Cortex of kidney (tissue), 1 donor: ENCODE results near the gene FTO.

Source experiments
- DNase-seq: peaks from one replicate; lab custom pipeline; 2025; lab: John Stamatoyannopoulos, UW

FTO gene

DNA sequence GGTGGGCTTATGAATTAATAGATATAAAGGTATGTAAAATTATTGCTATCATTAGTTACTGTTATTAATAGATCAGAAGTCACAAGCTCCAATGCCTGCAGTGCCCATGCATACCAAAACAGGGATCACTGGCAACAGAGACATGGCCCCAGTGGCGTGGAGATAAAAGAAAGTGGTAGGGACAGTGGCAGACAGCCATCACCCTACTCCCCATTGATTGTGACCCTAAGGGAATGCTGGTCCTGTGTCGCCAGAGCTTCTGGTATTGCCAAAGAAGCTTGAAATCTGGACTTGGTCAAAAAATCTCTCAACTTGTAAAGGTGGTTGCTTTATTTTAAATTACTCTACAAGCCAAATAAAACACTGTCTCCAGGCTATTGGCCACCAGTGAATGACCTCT lies 303.5 kb downstream of the FTO start:
- DNase-seq, result no peak

DNA sequence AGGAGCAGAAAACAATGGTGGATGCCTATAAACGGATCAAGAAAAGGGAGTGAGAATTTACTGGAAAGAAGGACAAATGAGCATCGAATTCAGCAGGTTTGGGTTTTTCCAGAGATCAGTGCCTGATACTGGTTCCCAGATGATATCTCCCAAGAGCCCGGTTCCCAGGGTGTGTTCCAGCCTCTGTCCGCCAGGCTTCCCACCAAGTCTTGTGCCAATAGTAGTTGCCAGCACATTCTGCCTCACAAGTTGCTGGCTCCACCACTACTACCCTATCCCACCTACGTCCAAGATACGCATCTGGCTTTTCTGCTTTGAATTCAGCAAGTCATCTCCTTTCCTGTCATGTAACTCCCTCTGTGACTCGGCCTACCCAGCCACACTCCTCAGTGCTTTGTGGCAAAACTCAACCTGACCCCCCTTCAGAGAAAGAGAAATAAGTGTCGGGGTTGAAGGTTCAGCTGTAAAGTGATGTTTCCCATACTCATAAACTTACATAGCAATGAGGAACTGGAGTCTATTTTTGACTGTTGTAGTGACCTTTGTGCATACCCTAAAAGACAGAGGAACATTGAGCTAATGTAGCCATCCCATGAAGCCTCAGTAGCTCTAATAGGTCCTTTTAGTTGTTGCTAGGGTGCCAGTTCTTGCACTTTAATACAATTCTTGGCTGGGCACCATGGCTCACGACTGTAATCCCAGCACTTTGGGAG lies 305.7 kb downstream of the FTO start:
- no peak for DNase-seq

DNA sequence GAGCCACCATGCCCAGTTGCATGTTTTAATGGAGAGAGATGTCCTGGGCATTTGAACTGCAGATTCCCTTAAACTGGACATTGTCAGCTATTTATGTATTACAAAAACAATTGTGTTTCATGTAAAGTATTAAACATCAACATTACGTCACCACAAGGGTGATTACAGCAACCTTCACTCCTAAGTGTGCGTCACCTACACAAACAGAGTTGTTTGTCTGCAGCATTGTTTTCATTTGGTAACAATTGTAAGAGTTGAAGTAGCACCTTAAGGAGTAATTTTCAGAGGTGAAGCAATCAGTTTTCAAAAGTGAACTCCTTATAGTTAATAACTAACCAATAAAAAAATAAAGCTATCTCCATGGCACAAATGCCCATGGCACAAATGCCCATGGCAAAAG lies 311.2 kb downstream of the FTO start:
- no peak for DNase-seq

DNA sequence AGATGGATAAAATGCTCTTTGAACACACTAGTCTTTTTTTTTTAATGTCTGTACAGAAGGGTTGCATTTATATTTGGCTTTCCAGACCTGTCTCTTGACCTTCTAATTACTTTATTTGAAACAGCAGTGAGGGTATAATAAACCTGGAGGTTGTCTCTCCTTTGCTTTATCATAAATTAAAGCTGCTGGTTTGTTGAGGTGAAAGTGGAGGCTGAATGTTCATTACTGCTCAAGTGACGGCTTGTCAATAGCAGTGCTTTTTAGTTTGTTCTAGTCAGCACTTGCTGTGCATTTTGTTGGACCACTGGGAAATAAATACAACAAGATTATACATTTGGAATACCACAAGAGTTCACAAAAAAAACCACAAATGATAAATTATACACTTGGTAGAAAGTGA lies 318.4 kb downstream of the FTO start:
- DNase-seq, result no peak

DNA sequence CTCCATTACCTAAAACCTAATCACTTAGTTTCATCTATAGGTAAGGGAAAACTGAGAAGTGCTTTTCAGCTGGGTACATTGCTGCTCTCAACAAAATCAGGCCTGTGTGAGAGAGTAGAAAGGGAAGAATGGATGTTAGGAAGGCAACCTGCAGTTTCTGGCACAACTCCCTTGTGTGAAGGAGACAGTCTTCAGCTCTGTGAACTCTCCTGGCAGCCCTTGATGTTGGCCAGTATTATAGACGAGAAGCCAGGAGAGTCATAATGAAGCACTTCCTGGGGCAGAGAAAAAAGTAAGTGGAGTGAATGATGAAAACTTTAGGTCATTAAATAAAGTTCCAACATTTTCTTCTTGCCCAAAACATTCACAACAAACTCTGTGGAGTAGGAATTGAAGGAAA lies 322.5 kb downstream of the FTO start:
- DNase-seq, result no peak

DNA sequence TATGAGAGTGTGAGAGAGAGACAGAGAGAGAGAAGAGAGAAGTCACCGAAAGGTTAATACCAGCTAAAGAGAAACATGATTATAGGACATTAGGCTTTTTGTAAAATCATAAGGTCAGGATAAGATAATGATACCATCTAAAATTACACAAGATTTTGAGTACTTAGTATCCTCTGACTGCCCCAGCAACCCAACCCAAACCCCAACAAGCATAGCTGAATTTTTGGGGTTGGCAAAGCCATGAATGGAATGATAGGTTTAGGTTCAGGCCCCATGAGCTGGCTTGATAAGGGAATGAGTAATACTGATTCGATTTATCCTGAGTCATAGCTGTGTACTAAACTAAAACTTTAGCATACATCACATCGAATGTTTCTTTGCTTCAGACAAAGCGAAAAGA lies 323.1 kb downstream of the FTO start:
- DNase-seq, result no peak

DNA sequence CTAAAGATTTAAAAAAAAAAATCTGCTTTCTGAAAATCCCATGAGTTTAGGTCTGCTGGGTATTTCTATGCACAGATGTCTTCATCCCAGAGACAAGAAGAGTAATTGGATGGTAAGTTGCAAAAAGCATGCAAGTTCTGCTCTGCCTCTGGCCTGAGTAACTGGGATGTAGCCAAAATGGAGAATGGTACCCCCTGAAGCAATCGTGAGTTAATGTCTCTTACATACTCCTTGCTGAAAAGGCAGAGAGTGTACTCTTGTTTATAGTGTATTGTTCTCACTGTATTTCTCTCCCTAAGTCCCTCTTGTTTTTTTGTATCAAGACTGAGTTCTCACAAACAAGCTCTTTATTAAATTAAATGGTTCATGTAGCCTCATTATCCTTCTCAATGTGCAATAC lies 323.6 kb downstream of the FTO start:
- no peak for DNase-seq

DNA sequence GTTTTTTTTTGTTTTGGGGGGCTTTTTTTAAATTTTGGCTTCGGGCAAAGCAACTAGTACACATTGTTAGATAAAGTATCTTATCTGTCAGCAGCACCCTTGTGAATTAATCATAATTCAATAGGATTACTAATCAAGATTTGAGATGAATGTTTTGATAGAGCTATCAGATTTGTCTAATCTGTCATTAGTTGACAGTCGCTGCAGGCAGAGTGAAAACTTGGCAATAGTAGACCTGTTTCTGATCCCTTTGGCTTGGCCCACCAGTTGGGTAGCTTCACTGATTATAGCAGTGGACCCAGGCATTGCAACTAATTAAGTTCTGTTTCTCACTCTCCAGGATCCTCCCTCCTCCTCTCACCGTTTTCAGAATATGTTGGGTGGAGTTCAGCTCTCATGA lies 324.0 kb downstream of the FTO start:
- no peak for DNase-seq

DNA sequence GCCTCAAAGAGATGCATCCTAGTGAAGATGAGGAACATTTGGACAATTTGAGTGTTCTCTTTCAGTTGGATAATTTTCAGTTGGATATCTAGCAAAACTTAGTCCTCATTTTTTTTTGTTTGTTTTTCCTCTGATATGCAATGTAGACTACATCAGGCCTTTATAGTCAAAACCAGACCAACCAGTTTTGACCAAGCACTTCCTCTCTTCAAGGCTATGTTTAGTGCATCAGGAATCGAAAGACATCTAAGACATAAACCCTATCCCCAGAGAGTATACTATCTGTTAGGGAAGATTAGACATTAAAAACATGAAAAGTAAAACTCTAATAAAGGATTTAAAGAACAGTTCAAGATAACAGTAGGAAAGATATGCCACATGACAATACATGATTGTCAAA lies 326.5 kb downstream of the FTO start:
- no peak for DNase-seq

DNA sequence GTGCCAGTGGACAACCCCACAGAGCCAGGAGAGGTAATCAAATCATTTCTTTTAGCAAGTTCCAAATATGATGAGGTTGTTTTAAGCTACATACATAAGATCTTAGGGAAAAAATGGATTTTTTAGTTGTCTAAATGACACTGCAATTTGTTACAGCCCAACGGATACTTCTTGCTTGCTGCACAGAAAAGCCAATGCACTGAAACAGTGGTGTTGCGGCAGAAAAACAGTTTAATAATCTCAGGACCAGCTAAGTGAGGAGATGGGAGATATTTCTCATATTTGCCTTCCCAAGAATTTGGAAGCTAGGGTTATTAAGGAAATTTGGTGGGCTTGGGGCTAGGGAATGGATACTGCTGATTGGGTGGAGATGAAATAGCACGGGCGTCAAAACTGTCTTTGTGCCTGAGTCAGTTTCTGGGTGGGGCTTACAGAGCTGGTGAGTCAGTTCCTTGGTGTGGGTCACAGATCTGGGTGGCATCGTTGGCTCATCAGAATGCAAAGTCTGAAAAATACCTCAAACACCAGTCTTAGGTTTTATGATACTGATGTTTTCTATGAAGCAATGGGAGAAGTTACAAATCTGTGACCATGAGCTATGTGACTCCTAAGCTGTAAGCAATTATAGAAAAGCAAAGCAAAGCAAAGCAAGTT lies 327.3 kb downstream of the FTO start:
- DNase-seq, result no peak

DNA sequence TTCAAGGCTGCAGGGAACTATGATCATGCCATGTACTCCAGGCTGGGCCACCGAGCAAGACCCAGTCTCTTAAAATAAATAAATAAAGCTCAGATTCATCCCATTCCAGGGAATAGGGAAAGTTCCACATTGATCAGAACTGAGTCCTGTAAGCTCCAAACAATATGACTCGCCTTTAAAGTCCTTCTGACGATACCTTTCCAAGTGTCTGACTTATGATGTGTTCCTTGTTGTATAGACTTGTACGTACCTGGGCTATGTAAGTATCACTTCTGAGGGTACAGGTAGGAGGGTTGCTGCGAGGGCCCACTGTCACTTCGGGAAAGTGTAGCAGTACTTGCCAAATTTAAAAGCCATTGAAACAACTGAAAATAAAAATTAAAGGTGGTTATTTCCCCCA lies 329.8 kb downstream of the FTO start:
- no peak for DNase-seq

DNA sequence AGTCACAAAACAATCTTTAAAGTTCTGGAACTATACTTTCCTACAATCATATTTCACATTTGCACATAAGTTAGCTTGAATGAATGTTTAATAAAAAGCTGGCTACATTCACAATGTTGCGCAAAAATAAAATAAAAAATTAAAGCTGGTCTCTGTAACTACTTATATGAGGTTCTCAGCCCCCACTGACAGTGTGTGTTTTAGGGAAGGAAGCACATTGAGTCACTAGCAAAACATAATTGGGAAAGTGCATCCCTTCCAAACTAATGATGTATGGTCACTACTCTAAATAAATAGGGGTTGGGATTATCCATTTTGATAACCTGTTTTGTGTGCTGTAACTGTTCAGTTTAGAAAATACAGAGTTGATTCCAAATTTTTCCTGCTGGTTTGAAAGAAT lies 330.7 kb downstream of the FTO start:
- DNase-seq, result no peak

DNA sequence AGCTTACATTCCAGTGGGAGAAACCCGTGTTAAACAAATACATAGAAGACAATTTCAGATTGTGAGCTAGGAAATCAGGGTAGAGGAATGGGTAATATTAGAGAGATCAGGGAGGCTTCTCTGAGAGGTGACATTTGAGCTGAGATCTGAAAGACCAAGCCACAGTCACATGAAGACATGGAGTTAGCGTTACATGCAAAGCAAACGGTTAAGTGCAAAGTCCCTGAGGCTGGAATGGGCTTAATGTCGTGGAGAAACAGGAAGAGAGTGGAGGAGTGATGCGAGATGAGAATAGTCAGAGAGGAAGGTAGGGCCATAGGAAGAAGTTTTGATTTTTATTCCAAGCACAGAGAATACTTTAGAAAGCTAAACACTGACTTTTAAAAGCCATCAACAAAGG lies 336.5 kb downstream of the FTO start:
- no peak for DNase-seq

DNA sequence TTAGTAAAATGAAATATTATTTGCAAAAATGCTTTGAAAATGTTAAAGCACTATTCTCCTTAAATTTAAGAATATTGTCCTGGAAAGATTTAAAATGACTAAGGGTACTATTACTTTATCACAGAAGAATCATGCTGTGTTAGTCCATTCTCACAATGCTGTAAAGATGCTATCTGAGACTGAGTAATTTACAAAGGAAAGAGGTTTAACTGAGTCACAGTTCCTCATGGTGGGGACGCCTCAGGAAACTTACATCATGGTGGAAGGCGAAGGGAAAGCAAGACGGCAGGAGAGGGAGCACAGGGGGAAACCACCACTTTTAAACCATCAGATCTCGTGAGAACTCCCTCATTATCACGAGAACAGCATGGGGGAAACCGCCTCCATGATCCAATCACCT lies 337.0 kb downstream of the FTO start:
- DNase-seq, result no peak

DNA sequence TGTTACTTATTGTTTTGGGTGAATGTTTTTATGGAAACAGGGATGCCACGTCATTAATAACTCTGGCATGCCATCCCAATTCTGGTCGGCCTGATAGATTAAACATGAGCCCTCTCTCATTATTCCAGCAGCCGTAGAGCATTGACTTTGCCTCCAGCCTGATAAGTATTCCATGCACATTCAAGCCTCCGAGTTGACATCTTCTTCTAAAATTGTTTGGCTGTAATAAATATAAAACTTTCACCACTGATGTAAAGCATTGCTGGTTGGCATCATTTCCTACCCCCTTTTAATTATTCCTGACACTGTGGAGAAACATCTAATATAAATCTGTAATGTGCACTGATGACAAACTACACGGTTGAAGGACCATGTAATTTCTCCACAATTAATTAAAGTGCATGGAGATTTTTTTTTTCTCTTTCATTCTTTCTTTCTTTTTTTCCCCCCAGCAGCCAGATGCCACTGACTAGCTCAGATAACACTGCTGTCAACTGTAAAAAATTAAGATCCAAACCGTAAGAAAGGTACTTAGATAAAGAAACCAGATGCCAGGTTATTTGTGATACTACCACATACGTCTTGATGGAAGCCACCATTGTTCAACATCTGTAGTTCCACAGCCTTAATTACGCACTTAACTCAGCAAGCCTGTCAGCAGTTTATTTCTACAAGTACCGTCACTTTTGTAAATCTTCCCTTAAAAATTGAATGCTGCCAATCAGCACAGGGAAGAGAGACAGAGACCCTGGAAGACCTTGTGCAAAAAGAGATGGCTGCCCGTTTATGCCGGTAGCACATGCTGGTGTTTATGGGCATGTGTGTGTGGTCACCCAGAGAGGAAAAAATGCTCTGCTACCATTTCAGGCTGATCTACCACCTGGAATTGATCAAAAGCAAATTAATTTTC lies 344.9 kb downstream of the FTO start:
- no peak for DNase-seq

DNA sequence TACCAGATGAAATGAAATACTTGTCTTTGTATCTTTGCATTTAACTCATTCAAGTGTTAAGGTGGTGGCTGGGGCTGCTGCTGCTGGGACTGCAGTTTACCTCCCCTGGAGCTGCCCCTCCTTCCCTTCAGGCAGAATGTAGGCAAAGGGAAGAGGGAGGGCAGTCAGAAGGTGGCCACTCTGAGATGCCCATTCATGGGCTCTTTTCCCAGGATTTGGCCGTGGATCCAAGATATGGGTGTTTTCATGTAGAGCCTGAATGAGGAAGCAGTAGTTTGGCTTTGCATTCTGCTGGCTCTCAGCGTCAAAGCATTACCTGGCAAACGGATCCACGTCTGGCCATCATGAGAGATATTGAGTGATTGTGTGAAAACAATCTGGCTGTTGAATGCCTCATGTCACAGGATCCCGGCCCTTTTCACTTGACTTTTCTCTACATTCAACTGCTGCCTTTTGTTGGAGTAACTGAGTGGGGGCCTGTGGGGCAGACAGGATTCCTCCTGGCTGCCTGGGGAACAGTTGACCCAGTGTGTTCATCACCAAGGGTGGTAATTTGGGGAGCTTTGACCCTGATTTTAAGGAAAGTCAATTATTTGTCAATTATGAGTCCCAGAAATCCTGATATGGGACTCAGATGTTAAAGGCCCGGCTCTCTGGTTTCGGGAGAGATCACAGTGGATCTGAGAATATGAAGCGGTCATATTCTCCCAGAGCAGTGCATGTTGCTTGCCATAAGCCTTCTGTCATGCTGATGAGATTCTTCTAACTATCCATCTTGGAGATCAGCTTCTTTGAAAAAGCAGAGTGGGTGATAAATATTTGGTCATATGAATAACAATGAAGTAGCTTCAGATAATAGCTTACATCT lies 345.9 kb downstream of the FTO start:
- no peak for DNase-seq

DNA sequence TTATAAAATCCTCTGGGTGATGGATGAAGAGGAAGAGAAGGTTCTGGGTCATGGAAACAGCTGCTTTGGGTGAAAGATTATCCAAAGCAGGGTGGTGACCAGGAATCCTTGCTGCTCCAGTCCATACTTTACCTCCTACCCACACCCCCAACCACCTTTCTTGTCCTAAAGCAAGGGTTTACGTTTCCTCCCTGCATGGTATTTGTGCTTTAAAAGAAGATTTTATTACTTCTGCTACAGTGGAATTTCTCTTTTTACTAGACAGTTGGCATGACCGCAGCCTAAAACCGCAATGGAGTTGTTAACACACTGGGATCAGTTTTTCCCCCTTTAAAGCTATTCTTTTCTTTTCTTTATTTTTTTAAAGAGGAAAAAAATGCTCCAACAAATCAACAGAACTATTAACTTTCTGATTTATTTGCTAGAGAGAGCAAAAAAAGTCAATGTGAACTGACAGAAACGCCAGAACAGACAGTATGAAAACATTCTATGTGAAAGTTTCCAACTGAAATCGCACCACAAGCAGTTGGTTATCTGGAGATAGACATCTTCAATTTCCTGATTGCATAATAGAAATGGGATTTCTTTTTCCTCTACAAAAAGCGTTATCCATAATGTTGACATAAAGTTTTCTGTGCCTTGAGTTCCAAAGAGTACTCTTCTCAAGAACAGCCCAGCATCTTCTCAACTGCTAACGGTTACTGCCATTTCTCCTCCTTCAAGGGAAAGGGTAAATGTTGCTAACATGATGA lies 346.7 kb downstream of the FTO start:
- no peak for DNase-seq

DNA sequence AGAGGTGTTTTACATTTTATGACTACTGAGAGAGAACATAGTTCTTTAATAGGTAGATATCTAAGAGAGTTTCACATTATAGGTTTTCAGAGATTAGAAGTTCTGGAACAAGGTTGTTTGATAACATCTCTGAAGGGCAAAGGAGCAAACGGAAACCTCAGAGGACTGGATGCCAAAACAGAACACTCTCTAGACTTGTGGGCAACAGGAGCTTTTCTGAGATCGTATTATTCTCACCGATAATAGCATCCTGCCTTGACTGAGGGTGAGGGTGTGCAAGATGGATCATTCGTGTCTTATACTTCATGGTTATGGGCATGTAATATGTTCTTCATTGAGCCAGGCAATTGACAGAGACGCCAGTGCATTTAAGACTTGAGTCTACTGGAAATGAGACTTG lies 347.9 kb downstream of the FTO start:
- DNase-seq, result no peak

DNA sequence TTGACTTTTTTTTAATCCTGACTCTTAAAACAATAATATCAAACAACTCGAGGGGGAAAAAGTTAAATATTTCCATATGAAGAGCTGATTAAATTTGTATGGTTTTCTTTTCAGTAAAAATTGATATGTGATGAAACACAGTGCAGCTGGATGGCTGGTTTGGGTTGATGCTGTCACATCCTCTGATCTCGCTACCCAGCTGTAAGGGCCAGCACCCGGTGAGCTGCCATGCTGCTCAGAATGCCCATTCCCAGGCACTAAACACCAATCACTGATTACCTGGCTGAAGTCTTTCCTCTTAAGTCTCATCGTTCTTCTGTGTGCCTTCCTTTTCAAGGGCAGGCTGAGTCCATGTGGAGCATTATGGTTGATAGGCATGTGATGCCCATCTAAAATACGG lies 348.3 kb downstream of the FTO start:
- no peak for DNase-seq

DNA sequence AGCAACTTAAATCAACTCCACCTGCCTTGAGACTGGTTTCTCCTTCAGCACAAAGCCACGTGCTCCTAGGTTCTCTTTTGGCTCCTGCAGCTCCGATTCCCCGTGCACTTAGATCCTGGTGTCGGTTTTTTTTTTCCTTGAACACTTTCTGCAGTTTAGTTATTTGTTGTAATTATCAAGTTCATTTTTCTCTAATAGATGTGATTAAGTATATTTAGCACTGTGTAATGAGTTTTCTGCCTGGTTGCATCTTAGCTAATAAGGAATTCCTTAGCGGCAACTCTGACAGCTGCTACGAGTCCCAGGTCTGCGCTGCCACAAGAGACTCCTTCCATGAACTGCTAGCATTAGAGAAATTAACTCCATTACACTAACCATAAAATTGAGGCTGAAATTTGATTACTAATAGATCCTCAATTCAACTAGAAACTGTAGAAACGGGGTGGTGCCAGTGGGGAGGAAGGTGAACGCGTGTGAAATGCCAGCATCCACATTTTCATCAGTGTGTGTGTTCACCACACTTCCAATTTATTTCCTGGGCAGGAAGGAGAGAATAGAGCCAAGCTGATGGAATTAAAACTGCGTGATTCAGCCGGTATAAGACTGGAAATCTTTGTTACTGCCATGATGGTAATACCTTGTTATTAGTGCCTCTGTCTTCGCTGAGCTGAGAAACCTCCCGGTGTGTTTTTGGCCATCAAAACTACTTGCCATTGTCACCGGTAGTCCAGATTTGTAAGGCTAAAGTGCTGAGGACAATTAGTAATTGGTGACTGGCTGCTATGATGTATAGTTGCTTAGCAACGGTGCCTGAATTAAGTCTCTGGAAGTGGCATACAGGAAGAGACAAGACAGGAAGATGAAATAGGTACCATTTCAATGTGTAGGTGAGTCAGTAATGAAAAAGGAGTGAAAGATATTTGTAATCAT lies 350.2 kb downstream of the FTO start:
- DNase-seq, result no peak
